Ammon's horn (tissue), 1 donor: ENCODE data around the gene FAM135A.
"Not testable (repeated sequence)": the region's sequence is repeated elsewhere in the genome, so short reads cannot be mapped to it uniquely, and the experiment has no call there.

ENCODE experiments used
- DNase-seq: peaks from one replicate; pipeline ENCODE4 v3.0.0-alpha.2; 2016; ENCODE audit warnings: low spot score

Gene FAM135A

DNA sequence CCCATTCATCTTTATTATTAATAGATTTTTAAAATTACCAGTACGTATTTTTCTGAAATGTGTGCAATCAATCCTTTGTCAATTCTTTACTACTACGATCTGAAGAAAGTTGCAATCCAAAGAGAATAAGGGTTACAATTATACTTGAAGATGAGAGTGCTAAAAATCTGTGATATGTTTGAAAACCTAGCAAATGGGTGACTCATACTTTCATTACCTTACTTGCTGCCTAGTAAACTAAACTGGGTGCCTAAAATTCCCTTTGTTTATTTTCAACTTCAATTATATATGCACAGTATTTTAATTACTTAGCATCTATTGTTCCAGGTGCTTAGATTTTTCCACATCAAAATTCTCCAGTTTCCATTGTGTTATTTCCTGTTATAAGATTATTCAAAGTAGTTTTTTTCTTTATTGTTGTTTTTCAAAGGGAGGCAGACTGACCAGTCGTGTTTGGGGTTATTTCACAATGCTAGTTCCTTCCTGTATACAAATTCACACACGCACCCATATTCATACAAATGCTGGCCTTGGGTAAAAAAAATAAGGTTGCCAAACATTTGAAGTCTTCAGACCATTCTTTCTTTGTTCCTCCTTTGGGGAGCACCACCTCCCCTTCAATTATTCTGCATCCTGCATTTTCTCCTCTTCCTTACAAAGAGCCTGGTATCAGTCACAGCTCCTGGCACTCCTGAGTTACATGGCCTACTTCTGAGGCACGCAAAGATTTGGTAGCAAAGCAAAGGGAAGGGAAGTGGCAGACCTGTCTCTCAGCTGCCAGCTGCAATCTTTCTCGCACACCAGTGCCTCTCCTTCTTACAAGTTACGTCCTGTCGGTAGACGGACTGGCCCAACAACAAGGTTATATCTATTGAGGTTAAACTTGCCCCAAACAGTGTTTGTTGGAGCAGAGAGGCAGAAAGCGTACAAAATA, 16.2 kb upstream of the FAM135A start:
- peak; percentile 4 for DNase-seq

DNA sequence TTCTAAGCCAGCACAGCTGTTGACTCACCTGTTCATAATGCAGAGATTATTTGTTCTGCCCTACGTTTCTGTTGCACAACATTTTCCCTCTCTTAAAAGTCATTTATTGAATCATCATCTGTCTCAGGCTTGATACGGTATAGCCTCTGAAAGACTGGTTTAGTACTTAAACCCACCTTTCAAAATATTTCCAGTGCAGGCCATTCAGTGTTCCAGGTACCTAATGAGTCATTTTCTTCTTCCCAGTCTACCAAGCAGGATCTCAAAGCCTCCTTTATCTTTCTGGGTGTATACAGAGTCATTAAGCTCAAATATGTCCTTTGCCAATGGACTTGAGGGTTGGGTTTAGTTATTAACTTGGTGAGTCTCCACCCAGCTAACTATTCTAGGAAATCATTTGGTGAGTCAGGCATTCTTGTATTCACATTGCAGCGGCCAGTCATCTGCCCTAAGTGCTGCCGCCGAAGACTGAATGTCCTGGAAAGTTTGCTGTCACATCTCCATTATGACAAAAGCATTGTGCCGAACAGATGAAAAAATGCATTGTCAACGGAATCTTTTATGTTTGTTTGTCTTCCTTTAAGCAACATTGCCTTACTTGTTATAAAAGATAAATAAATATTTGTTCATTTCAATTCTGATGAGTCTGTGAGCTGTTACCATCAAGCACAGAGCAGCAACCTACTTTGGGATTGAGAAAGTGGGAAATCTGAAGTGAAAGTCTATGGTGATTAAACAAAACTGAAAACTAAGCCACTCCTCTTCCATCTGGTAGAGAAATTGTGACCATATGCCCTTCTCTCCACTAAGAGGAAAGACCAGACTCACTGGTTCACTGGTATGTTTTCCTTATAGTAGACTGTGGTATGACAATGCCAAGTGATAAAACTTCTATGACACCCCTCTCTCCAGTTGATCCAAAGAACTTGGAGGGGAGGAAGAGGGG, 14.3 kb upstream of the FAM135A start:
- DNase-seq, result no peak

DNA sequence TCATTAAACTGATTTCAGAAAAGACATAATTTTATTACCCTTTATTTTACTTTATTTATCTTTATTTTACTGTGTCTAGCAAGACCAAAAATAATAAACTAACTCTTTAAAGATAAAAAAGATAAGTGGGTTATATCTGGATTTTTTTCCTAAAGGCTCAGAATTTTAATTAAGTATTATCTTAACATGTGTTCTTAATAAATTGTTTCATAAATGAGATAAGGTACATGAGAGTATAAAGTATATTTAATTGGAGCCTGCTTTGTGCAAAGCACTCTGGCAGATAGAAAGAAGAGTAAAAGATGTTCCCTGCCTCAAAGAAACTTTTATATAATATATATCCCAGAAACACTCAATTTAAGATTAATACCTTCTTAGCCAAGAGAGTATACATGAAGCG, 8.7 kb upstream of the FAM135A start:
- no peak for DNase-seq

GRCh38 chr6:70409216-70409615, 4.1 kb upstream of the FAM135A start:
- peak; percentile 7 for DNase-seq

GRCh38 chr6:70411542-70412251, 1.6 kb upstream of the FAM135A start:
- DNase-seq, result no peak

- DNase-seq, result no peak
Observed at GRCh38 chr6:70412252-70413113, 825 bp upstream of the FAM135A start.

GRCh38 chr6:70413992-70414494, 735 bp downstream of the FAM135A start:
- DNase-seq, result no peak

DNA sequence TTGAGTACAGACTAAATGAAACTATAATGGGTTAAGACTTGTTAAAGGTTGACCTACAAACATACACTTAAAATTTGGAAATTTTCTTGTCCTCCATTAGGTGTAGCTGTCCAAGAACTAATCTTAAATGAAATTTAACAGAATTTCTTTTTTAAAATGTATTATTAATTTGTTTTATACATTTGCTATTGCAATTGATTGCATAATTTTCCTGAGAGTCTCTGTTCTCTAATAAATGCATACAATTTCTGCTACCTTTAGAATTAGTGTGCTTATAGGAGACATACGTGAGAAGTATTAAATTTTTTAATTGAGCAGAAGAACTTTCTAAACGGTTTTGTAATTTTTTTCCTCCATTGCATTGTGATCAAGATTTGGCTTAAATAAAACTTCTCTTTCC, 1.5 kb downstream of the FAM135A start:
- DNase-seq, result no peak

DNA sequence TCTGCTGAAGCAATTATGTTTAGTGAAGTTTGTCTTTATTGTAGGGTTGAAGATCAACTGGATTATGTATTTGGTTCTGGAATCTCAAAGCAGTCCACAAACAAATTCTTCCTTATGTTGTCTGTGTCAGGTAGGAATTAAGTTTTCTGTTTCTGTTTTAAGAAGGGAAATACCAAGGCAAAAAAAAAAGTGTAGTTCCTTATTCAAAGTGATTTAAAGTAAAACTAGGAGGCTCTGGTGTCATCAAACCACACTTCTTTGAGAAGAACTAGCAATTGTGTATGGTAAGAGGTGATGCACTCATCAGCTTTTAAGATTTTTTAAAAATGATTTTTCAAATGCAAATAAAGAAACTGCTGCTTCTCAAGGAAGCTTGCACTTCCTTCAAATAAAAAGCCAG, 1.9 kb downstream of the FAM135A start:
- no peak for DNase-seq

DNA sequence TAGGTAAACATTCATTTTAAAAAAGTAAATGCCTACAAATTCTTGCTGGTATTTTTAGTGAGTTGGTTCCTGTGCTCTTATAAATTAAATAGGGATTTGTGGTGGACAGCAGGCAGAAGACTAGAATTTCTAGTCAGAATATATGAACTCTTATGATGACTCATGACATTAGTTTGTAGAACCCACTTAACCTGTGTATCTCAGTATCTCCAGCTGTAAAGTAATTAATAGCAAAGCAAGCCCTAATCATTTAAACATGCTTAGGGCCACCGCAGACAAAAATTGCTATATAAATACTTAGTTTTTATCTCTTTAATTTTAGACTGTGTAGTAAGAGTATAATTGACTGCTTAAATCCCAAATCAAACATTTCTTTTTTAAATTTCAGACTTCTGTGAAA, 2.4 kb downstream of the FAM135A start:
- no peak for DNase-seq

DNA sequence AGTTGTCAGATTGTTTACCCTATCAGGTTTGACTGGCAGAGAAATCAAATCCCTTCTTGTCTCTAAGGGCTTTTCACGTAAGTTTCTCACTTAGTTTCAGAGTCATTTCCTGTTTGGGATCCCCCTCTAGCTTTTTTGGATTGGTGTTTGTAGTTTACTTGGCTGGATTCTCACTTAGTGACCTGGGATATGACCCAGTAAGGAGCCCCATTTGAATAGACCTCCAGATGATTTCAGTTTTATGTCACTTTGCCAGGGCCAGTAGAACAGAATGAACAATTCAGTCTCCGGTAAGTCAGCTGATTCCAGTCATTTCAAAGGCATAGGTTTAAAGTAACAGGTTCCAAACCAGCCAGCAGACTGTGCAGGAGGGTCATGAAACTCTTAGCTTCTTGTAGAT, 8.2 kb downstream of the FAM135A start:
- DNase-seq, result no peak

- no peak for DNase-seq
Observed at GRCh38 chr6:70423189-70424134, 10.2 kb downstream of the FAM135A start.

DNA sequence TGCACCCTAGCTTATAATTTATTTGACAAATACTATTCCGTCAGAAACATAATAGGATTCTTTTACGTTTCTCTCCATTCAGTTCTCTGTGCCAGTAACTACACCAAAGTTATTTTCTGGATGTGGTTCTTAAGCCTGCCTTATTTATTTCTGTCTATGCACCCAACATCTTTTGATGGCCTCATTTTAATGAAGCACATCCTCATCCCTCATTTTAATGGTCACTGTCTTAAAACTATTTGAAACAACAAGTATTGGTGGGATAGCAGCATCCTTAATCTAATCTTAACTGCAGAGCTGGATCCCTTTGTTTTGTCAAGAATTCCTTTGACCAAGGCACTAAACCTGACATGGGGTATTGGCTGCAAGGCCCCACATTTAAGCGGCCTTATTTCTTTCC, 11.0 kb downstream of the FAM135A start:
- no peak for DNase-seq

DNA sequence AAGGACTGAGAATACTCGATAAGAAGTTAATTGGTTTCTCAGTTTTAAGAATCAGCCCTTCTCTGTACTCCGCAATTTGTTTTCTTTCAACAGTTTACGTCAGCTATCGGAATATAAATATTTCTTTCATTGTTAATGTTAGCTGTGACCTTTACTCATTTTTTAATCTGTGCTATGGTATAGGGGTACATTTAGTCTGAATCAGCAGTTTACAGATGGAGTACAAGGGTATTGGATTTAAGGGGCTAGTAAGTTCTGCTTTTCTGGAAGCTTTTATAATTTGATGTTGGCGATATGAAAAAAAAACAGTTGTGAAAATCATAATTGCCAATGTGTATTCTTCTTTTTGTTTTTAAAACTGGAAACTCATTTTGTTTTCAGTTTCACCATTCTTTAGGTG, 23.0 kb downstream of the FAM135A start:
- no peak for DNase-seq

GRCh38 chr6:70445001-70445400, 31.7 kb downstream of the FAM135A start:
- DNase-seq, result no peak

DNA sequence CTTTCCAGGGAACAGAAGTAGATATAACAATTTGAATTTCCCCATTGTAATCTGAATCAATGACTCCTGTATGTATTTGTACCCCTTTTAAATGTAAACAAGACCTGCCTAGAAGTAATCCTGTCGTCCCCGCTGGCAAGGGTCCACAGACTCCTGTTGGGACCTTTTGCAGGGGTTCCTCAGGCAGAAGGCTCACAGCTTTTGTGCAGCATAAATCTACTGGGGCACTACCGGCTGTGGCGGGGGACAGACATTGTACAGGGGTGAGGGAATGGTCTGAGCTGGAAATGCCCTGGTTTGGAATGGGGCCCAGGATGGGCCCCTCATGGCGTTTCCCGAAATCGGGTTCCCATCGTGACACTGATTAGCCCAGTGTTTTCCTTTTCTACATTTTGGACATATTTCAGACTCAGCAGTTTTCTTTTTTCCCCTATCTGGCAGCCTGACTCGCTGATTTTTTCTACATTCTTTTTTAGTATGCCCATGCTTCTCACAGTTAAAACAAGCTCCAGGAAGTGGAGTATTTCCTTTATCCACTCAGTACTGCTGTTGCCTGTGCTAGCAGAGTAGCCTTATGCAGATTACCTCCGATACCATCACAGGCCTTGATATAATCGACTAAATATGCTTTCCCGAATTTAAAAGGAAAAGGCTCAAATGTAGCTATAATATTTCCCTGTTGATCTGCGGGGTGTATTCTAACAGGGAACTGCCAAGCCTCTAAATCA, 34.2 kb downstream of the FAM135A start:
- DNase-seq, result not testable (repeated sequence)

DNA sequence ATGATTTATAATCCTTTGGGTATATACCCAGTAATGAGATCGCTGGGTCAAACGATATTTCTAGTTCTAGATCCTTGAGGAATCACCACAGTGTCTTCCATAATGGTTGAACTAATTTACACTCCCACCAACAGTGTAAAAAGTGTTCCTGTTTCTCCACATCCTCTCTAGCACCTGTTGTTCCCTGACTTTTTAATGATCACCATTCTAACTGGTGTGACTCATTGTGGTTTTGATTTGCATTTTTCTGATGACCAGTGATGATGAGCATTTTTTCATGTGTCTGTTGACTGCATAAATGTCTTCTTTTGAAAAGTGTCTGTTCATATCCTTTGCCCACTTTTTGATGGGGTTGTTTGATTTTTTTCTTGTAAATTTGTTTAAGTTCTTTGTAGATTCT, 40.6 kb downstream of the FAM135A start:
- not testable (repeated sequence) for DNase-seq

- no peak for DNase-seq
Observed at GRCh38 chr6:70456735-70457134, 43.4 kb downstream of the FAM135A start.

- no peak for DNase-seq
Observed at GRCh38 chr6:70459235-70459634, 45.9 kb downstream of the FAM135A start.
